Anterior cingulate cortex (tissue), 58 donors: ENCODE results near the gene TERT.
"Not testable (repeated sequence)": the region's sequence is repeated elsewhere in the genome, so short reads cannot be mapped to it uniquely, and the experiment has no call there.

Experiments
- DNase-seq, 58 donors: peaks; one replicate each; lab custom pipeline; 2025; lab: John Stamatoyannopoulos, UW

The TERT gene

GRCh38 chr5:1244976-1245375 is 49.9 kb downstream of the TERT start:
- peak in 3 of 58 donors; percentile 6 to 20 (median 6) for DNase-seq

GRCh38 chr5:1244255-1244654 is 50.6 kb downstream of the TERT start:
- no peak for DNase-seq

GRCh38 chr5:1243487-1244130 is 51.3 kb downstream of the TERT start:
- DNase-seq = no peak

GRCh38 chr5:1242733-1243486 is 52.0 kb downstream of the TERT start:
- no peak for DNase-seq

GRCh38 chr5:1241509-1242080 is 53.3 kb downstream of the TERT start:
- DNase-seq = no peak

- no peak for DNase-seq
Measured at GRCh38 chr5:1240496-1241260, 54.2 kb downstream of the TERT start.

GRCh38 chr5:1239505-1240251 is 55.2 kb downstream of the TERT start:
- DNase-seq = no peak

GRCh38 chr5:1235838-1236237 is 59.0 kb downstream of the TERT start:
- DNase-seq = no peak

GRCh38 chr5:1235379-1235778 is 59.5 kb downstream of the TERT start:
- no peak for DNase-seq

- no peak for DNase-seq
Measured at GRCh38 chr5:1232780-1233179, 62.1 kb downstream of the TERT start.

- no peak for DNase-seq
Measured at GRCh38 chr5:1231354-1231905, 63.4 kb downstream of the TERT start.

- no peak for DNase-seq
Measured at GRCh38 chr5:1230551-1230950, 64.3 kb downstream of the TERT start.

- DNase-seq = no peak
Measured at GRCh38 chr5:1229822-1230221, 65.0 kb downstream of the TERT start.

- not testable (repeated sequence) for DNase-seq
Measured at GRCh38 chr5:1229023-1229422, 65.8 kb downstream of the TERT start.

- no peak for DNase-seq
Measured at GRCh38 chr5:1228120-1228519, 66.7 kb downstream of the TERT start.

GRCh38 chr5:1227667-1228066 is 67.2 kb downstream of the TERT start:
- DNase-seq = no peak

- no peak for DNase-seq
Measured at GRCh38 chr5:1226839-1227581, 67.9 kb downstream of the TERT start.

GRCh38 chr5:1226231-1226630 is 68.6 kb downstream of the TERT start:
- no peak for DNase-seq

GRCh38 chr5:1225081-1225480 is 69.8 kb downstream of the TERT start, which contains the start of gene SLC6A18:
TSS of gene SLC6A18 (plus strand) at chr5:1225381. CDS start at chr5:1225478, 97 bp downstream.
- DNase-seq = no peak
